SK-N-SH (cell line): ENCODE results near the gene FCHSD2. TPM values are rescaled to one million over a fixed set of nuclear protein-coding genes. Genes with fewer than 3 reads are reported as not detected.

Source experiments
- CTCF ChIA-PET: fragments of 300-600, 350-600 bp; formaldehyde crosslinking; extraction: SDS; loops from one replicate; lab custom pipeline; 2021; lab: Yijun Ruan, JAX
- POLR2A ChIA-PET: fragments of 350-600 bp; sonication (Branson Sonifier 250); formaldehyde crosslinking; extraction: SDS; loops from one replicate; lab custom pipeline; 2020; ENCODE audit warnings: antibody characterized with exemption, inconsistent platforms; lab: Yijun Ruan, JAX
- DNase-seq: peaks from one replicate; pipeline ENCODE4 v3.0.0; 2012
- H2AFZ ChIP-seq: fragments of 200-600 bp; sonication (generic); 2 replicates; pipeline ENCODE4 v1.8.1; 2016; ENCODE audit warnings: antibody characterized with exemption, mild to moderate bottlenecking, low read depth
- H3F3A ChIP-seq: fragments of 200-600 bp; sonication (generic); replicated peaks from 2 replicates; pipeline ENCODE3; 2016; ENCODE audit warnings: antibody characterized with exemption, mild to moderate bottlenecking; ENCODE audit not compliant: insufficient read depth
- H3K27ac ChIP-seq, 2 experiments: fragments of 200-500 bp in 1 of 2; fragments of 200-600 bp in 1 of 2; sonication (Bioruptor generic) in 1 of 2; sonication (generic), shearing (Covaris generic) in 1 of 2; 2 replicates each; pipeline versions ENCODE4 v1.5.1 to v1.6.1; 2014 to 2016; ENCODE audit warnings: low read depth in 2 of 2, inconsistent platforms in 1 of 2, low read length in 1 of 2, mild to moderate bottlenecking in 1 of 2, mixed read lengths in 1 of 2
- H3K27me3 ChIP-seq: fragments of 200-600 bp; sonication (generic), shearing (Covaris generic); 2 replicates; pipeline ENCODE4 v1.6.1; 2016; ENCODE audit warnings: mixed run types; ENCODE audit not compliant: insufficient read depth
- H3K36me3 ChIP-seq, 2 experiments: fragments of 200-500 bp in 1 of 2; fragments of 200-600 bp in 1 of 2; sonication (Bioruptor generic) in 1 of 2; sonication (generic) in 1 of 2; replicated peaks in 1 of 2; 2 replicates each; pipeline versions ENCODE3 to v1.5.1; 2014 to 2016; ENCODE audit warnings: low read length in 1 of 2, mild to moderate bottlenecking in 1 of 2; ENCODE audit not compliant: insufficient read depth in 2 of 2, control insufficient read depth in 1 of 2
- H3K4me1 ChIP-seq, 2 experiments: fragments of 200-500 bp in 1 of 2; fragments of 200-600 bp in 1 of 2; sonication (Bioruptor generic) in 1 of 2; sonication (generic), shearing (Covaris generic) in 1 of 2; 2 replicates each; pipeline versions ENCODE4 v1.5.1 to v1.6.1; 2014 to 2016; ENCODE audit warnings: low read depth in 1 of 2, low read length in 1 of 2, mixed run types in 1 of 2; ENCODE audit not compliant: insufficient read depth in 2 of 2, control insufficient read depth in 1 of 2
- H3K4me2 ChIP-seq: fragments of 200-600 bp; sonication (generic), shearing (Covaris generic); 2 replicates; pipeline ENCODE4 v1.6.1; 2017; ENCODE audit warnings: mixed run types
- H3K4me3 ChIP-seq, 2 experiments: fragments of 200-500 bp in 1 of 2; fragments of 200-600 bp in 1 of 2; sonication (Bioruptor generic) in 1 of 2; sonication (generic), shearing (Covaris generic) in 1 of 2; 2 replicates each; pipeline versions ENCODE4 v1.5.1 to v1.8.1; 2014 to 2016; ENCODE audit warnings: low read depth in 2 of 2, inconsistent platforms in 1 of 2, low read length in 1 of 2, mild to moderate bottlenecking in 1 of 2, mixed read lengths in 1 of 2, moderate library complexity in 1 of 2
- H3K79me2 ChIP-seq: fragments of 200-600 bp; sonication (generic); 2 replicates; pipeline ENCODE4 v1.8.1; 2017; ENCODE audit warnings: mild to moderate bottlenecking; ENCODE audit not compliant: insufficient read depth
- H3K9ac ChIP-seq: fragments of 200-600 bp; sonication (generic); 2 replicates; pipeline ENCODE4 v1.6.1; 2017; ENCODE audit warnings: mixed run types
- H3K9me2 ChIP-seq: fragments of 200-600 bp; sonication (generic); 2 replicates; pipeline ENCODE4 v1.6.1; 2017; ENCODE audit warnings: mixed run types
- H3K9me3 ChIP-seq: fragments of 200-600 bp; sonication (generic); 2 replicates; pipeline ENCODE4 v1.6.1; 2017; ENCODE audit warnings: mixed run types, mild to moderate bottlenecking, moderate library complexity
- H4K20me1 ChIP-seq: fragments of 200-600 bp; sonication (generic); 2 replicates; pipeline ENCODE4 v1.6.1; 2017; ENCODE audit warnings: mild to moderate bottlenecking, mixed run types; ENCODE audit not compliant: insufficient read depth
- CHD2 ChIP-seq: fragments of 150-350 bp; IDR thresholded peaks from 2 replicates; pipeline ENCODE4 v1.6.1; 2018; ENCODE audit warnings: low read length; ENCODE audit not compliant: partially characterized antibody
- FOSL2 ChIP-seq: IDR thresholded peaks from 2 replicates; pipeline ENCODE4 v1.4.0; 2012; ENCODE audit warnings: low read depth, mild to moderate bottlenecking, moderate library complexity, borderline replicate concordance
- FOXM1 ChIP-seq: IDR thresholded peaks from 2 replicates; pipeline ENCODE4 v1.4.0; 2012; ENCODE audit warnings: low read depth, mild to moderate bottlenecking
- GABPA ChIP-seq: IDR thresholded peaks from 2 replicates; pipeline ENCODE4 v1.4.0; 2012; ENCODE audit warnings: low read depth, mild to moderate bottlenecking
- IRF3 ChIP-seq: fragments of 150-350 bp; IDR thresholded peaks from 2 replicates; pipeline ENCODE4 v1.6.1; 2016; ENCODE audit warnings: mild to moderate bottlenecking, low read depth, low read length
- JUND ChIP-seq: IDR thresholded peaks from 2 replicates; pipeline ENCODE4 v1.4.0; 2012
- MAX ChIP-seq: IDR thresholded peaks from 2 replicates; pipeline ENCODE4 v1.4.0; 2012; ENCODE audit warnings: low read depth
- MEF2A ChIP-seq: IDR thresholded peaks from 2 replicates; pipeline ENCODE4 v1.4.0; 2012; ENCODE audit warnings: low read depth, borderline replicate concordance
- POLR2AphosphoS5 ChIP-seq: IDR thresholded peaks from 2 replicates; pipeline ENCODE4 v1.6.1; 2012; ENCODE audit warnings: low read depth, low read length
- RAD21 ChIP-seq: IDR thresholded peaks from 2 replicates; pipeline ENCODE4 v1.6.1; 2012; ENCODE audit warnings: mild to moderate bottlenecking, low read length
- REST ChIP-seq: IDR thresholded peaks from 2 replicates; pipeline ENCODE4 v1.6.1; 2012; ENCODE audit warnings: mild to moderate bottlenecking, low read depth, low read length, moderate library complexity
- RFX5 ChIP-seq: IDR thresholded peaks from 2 replicates; pipeline ENCODE4 v1.6.1; 2012; ENCODE audit warnings: mild to moderate bottlenecking, improper control_type of control experiment, low read length
- RXRA ChIP-seq: IDR thresholded peaks from 2 replicates; pipeline ENCODE4 v1.4.0; 2012; ENCODE audit warnings: low read depth, mild to moderate bottlenecking, borderline replicate concordance
- SIN3A ChIP-seq: IDR thresholded peaks from 2 replicates; pipeline ENCODE4 v1.6.1; 2012; ENCODE audit warnings: low read depth, mild to moderate bottlenecking, low read length, moderate library complexity, borderline replicate concordance
- SMC3 ChIP-seq: IDR thresholded peaks from 2 replicates; pipeline ENCODE4 v1.6.1; 2012; ENCODE audit warnings: low read depth, low read length, improper control_type of control experiment
- TCF12 ChIP-seq: IDR thresholded peaks from 2 replicates; pipeline ENCODE4 v1.4.0; 2012
- USF1 ChIP-seq: IDR thresholded peaks from 2 replicates; pipeline ENCODE4 v1.4.0; 2012; ENCODE audit warnings: low read depth, borderline replicate concordance
- YY1 ChIP-seq: IDR thresholded peaks from 2 replicates; pipeline ENCODE4 v1.4.0; 2012; ENCODE audit warnings: low read depth, mild to moderate bottlenecking
- WGBS: methylation state at CpG from one replicate; pipeline ENCODE4 v1.1.6; 2017; ENCODE audit warnings: low lambda C conversion rate; 5-methylcytosine and 5-hydroxymethylcytosine counted together
- polyA plus RNA-seq, 3 experiments: library from polyadenylated mRNA; depleted of rRNA; stranded (reverse); fragments of >200 nt; gene quantifications; 2 replicates each; pipeline ENCODE4 v1.2.3, GENCODE V29; 2012

Gene FCHSD2
- polyA plus RNA-seq, 1 of the 3 experiments (the other 2 are of a cell fraction), result 10.4 TPM

GRCh38 chr11:72940417-72940816, 201.7 kb downstream of the FCHSD2 start:
- no peak overlapping the region for H3K27ac ChIP-seq
- H3K4me1 ChIP-seq, result no peaks in the 10 kb centered on the region; a peak in 1 of 4 replicates
- no peak overlapping the region for H3K4me2 ChIP-seq
- no peaks in the 10 kb centered on the region for H4K20me1 ChIP-seq
- no peak overlapping the region for H3K4me3 ChIP-seq
- no peaks in the 10 kb centered on the region for H3K27me3 ChIP-seq
- TF ChIP-seq RFX5 (no peak), CHD2 (no peak), IRF3 (no peak), REST (no peak)
- no peak overlapping the region for H2AFZ ChIP-seq
- no peaks in the 10 kb centered on the region for H3K9me3 ChIP-seq
- POLR2A ChIA-PET, result no interaction called here
- H3F3A ChIP-seq, result no peaks in the 10 kb centered on the region
- H3K79me2 ChIP-seq, result no peaks in the 10 kb centered on the region
- 99% methylated on average over 7 of the region's 9 CpGs for whole genome bisulfite sequencing
- CTCF ChIA-PET, result interaction anchor here (1.0 to 2.8 kb wide), 2 partner anchors 15 to 109 kb away, joined by 3 to 13 read pairs; no protein-coding TSS in a partner anchor
- H3K9me2 ChIP-seq, result no peaks in the 10 kb centered on the region
- H3K9ac ChIP-seq, result no peak overlapping the region
- no peak for DNase-seq
- peaks cover 0 to 16% of the 10 kb centered on the region in 2 experiments for H3K36me3 ChIP-seq

GRCh38 chr11:72939031-72939430, 203.1 kb downstream of the FCHSD2 start:
- H3K36me3 ChIP-seq, result peaks cover 0 to 16% of the 10 kb centered on the region in 2 experiments
- H3K27me3 ChIP-seq, result no peaks in the 10 kb centered on the region
- H3K9me3 ChIP-seq, result no peaks in the 10 kb centered on the region
- no peak overlapping the region for H3K27ac ChIP-seq
- no peak for DNase-seq
- H3F3A ChIP-seq, result no peaks in the 10 kb centered on the region
- no peaks in the 10 kb centered on the region; a peak in 1 of 4 replicates for H3K4me1 ChIP-seq
- H3K9ac ChIP-seq, result no peak overlapping the region
- H3K4me2 ChIP-seq, result no peak overlapping the region
- H3K9me2 ChIP-seq, result no peaks in the 10 kb centered on the region
- H3K79me2 ChIP-seq, result no peaks in the 10 kb centered on the region
- H3K4me3 ChIP-seq, result no peak overlapping the region
- H4K20me1 ChIP-seq, result no peaks in the 10 kb centered on the region
- ChIA-PET POLR2A (no interaction called here), CTCF (interaction anchor here (0.6 to 2.8 kb wide), 2 partner anchors 107 to 136 kb away, joined by 3 to 13 read pairs; no protein-coding TSS in a partner anchor)
- 79% methylated on average over 2 of the region's 2 CpGs for WGBS
- H2AFZ ChIP-seq, result no peak overlapping the region
- TF ChIP-seq SMC3 (no peak), USF1 (no peak), RAD21 (no peak), JUND (no peak), TCF12 (no peak), MAX (no peak), POLR2AphosphoS5 (no peak), MEF2A (no peak), GABPA (no peak), IRF3 (no peak), FOXM1 (no peak), RXRA (no peak), YY1 (no peak), SIN3A (no peak), FOSL2 (no peak)
